ENCODE measurements around the gene LMF1.
"Not testable (repeated sequence)": the region's sequence is repeated elsewhere in the genome, so short reads cannot be mapped to it uniquely, and the experiment has no call there.

GRCh38 chr16:948767-949166 is 22.0 kb downstream of the LMF1 start:
- not testable (repeated sequence) for TF ChIP-seq POLR2A, CTCF (IDR thresholded peaks at IDR 0.05)
